Fibroblast of lung (primary cell): ENCODE results near the gene CDH4. TPM values are rescaled to one million over a fixed set of nuclear protein-coding genes. Genes with fewer than 3 reads are reported as not detected.

ENCODE experiments used
- DNase-seq, 2 donors: peaks; one replicate each; pipeline versions ENCODE4 v3.0.0 to v3.0.0-alpha.2; 2010; ENCODE audit warnings: low read depth in 2 of 2
- H2AFZ ChIP-seq: 2 replicates; pipeline ENCODE4 v1.5.1; 2012; ENCODE audit warnings: low read length, control low read depth, inconsistent platforms
- H3K27ac ChIP-seq: 2 replicates; pipeline ENCODE4 v1.5.1; 2011; ENCODE audit warnings: low read length, control low read depth; ENCODE audit not compliant: insufficient read depth
- H3K27me3 ChIP-seq: 2 replicates; pipeline ENCODE4 v1.5.1; 2011; ENCODE audit warnings: mild to moderate bottlenecking, low read length; ENCODE audit not compliant: control insufficient read depth, insufficient read depth
- H3K36me3 ChIP-seq: 2 replicates; pipeline ENCODE4 v1.5.1; 2011; ENCODE audit warnings: low read length; ENCODE audit not compliant: control insufficient read depth, insufficient read depth
- H3K4me1 ChIP-seq: 2 replicates; pipeline ENCODE4 v1.5.1; 2011; ENCODE audit warnings: low read length; ENCODE audit not compliant: control insufficient read depth, insufficient read depth; ENCODE audit errors: extremely low read depth
- H3K4me2 ChIP-seq: 2 replicates; pipeline ENCODE4 v1.5.1; 2011; ENCODE audit warnings: low read length, control low read depth; ENCODE audit not compliant: insufficient read depth; ENCODE audit errors: extremely low read depth
- H3K4me3 ChIP-seq, 4 experiments: fragments of 200-600 bp in 1 of 4; sonication (generic) in 1 of 4; replicated peaks in 1 of 4; 2 replicates each; pipeline ENCODE4 v1.5.1; 2011 to 2016; ENCODE audit warnings: low read length in 4 of 4, low read depth in 3 of 4, mild to moderate bottlenecking in 3 of 4, control low read depth in 2 of 4, inconsistent platforms in 1 of 4, mixed read lengths in 1 of 4; ENCODE audit not compliant: insufficient read depth in 1 of 4; ENCODE audit errors: control extremely low read depth in 1 of 4
- H3K79me2 ChIP-seq: 2 replicates; pipeline ENCODE4 v1.5.1; 2012; ENCODE audit warnings: mild to moderate bottlenecking, low read length, inconsistent platforms; ENCODE audit not compliant: control insufficient read depth, insufficient read depth
- H3K9ac ChIP-seq: 2 replicates; pipeline ENCODE4 v1.5.1; 2011; ENCODE audit warnings: mild to moderate bottlenecking, low read length, control low read depth; ENCODE audit not compliant: insufficient read depth
- H3K9me3 ChIP-seq: 2 replicates; pipeline ENCODE4 v1.5.1; 2012; ENCODE audit warnings: low read depth, low read length; ENCODE audit not compliant: control insufficient read depth, insufficient read depth
- H4K20me1 ChIP-seq: 2 replicates; pipeline ENCODE4 v1.5.1; 2011; ENCODE audit warnings: low read length; ENCODE audit not compliant: control insufficient read depth, insufficient read depth; ENCODE audit errors: extremely low read depth
- CTCF ChIP-seq, 2 donors: IDR thresholded peaks in 1 of 2; conservative IDR thresholded peaks in 1 of 2; 1 replicate in 1 of 2; 2 replicates in 1 of 2; pipeline ENCODE4 v1.5.1; 2011 to 2012; ENCODE audit warnings: low read length in 2 of 2, control low read depth in 1 of 2, inconsistent platforms in 1 of 2, low read depth in 1 of 2, mild to moderate bottlenecking in 1 of 2
- EZH2 ChIP-seq: IDR thresholded peaks from 2 replicates; pipeline ENCODE4 v1.5.1; 2012; ENCODE audit warnings: low read length, control low read depth, mild to moderate bottlenecking; ENCODE audit errors: missing control alignments
- polyA plus RNA-seq, 2 donors: library from polyadenylated mRNA; depleted of rRNA in 1 of 2; stranded (reverse) in 1 of 2; unstranded in 1 of 2; fragments of >200 nt; gene quantifications; 2 replicates each; pipeline ENCODE4 v1.2.1, GENCODE V29; 2011 to 2012; ENCODE audit warnings: missing spikeins in 1 of 2
- total RNA-seq: library from RNA; depleted of rRNA; stranded (reverse); fragments of >200 nt; gene quantifications from 2 replicates; pipeline ENCODE4 v1.2.1, GENCODE V29; 2014

Gene CDH4
- total and polyA plus RNA-seq, 2 donors (not counting 1 experiment from before 2014, with no cell fraction given) = 4.8 to 6.8 TPM

GRCh38 chr20:61875996-61876395, 623.9 kb downstream of the CDH4 start:
- H3K4me2 ChIP-seq = no peak overlapping the region
- TF ChIP-seq EZH2 (no peak), CTCF (conservative IDR thresholded peaks at IDR 0.05 in 1 of 2, IDR thresholded peaks at IDR 0.05 in 1 of 2; ENCODE audit: low read depth in 1 of 2, low read length in 2 of 2) (no peak)
- H3K27ac ChIP-seq = no peak overlapping the region

GRCh38 chr20:61876952-61877728, 625.1 kb downstream of the CDH4 start:
- H3K9ac ChIP-seq = no peak overlapping the region
- TF ChIP-seq EZH2 (no peak), CTCF (conservative IDR thresholded peaks at IDR 0.05 in 1 of 2, IDR thresholded peaks at IDR 0.05 in 1 of 2; ENCODE audit: low read depth in 1 of 2, low read length in 2 of 2) (no peak)

More at GRCh38 chr20:61875996-61876395, 623.9 kb downstream of the CDH4 start:
- Histone ChIP-seq H4K20me1 (no peaks in the 10 kb centered on the region), H2AFZ (no peak overlapping the region), H3K36me3 (no peaks in the 10 kb centered on the region), H3K4me1 (no peaks in the 10 kb centered on the region), H3K4me3 (no peak overlapping the region), H3K27me3 (peaks cover 2% of the 10 kb centered on the region), H3K9me3 (no peaks in the 10 kb centered on the region), H3K9ac (no peak overlapping the region), H3K79me2 (no peaks in the 10 kb centered on the region)
- DNase-seq = no peak

GRCh38 chr20:61877776-61878477, 625.9 kb downstream of the CDH4 start:
- Histone ChIP-seq H3K9ac (no peak overlapping the region), H3K27ac (no peak overlapping the region), H3K4me1 (no peaks in the 10 kb centered on the region), H3K36me3 (no peaks in the 10 kb centered on the region), H4K20me1 (no peaks in the 10 kb centered on the region), H3K9me3 (no peaks in the 10 kb centered on the region), H3K79me2 (no peaks in the 10 kb centered on the region), H3K27me3 (no peaks in the 10 kb centered on the region), H3K4me3 (no peak overlapping the region), H3K4me2 (no peak overlapping the region), H2AFZ (no peak overlapping the region)
- TF ChIP-seq CTCF (conservative IDR thresholded peaks at IDR 0.05 in 1 of 2, IDR thresholded peaks at IDR 0.05 in 1 of 2; ENCODE audit: low read depth in 1 of 2, low read length in 2 of 2) = no peak
- TF ChIP-seq EZH2 = no peak
- DNase-seq = no peak

More at GRCh38 chr20:61876952-61877728, 625.1 kb downstream of the CDH4 start:
- Histone ChIP-seq H4K20me1 (no peaks in the 10 kb centered on the region), H3K4me1 (no peaks in the 10 kb centered on the region), H3K27me3 (no peaks in the 10 kb centered on the region), H3K79me2 (no peaks in the 10 kb centered on the region), H3K36me3 (no peaks in the 10 kb centered on the region), H3K4me2 (no peak overlapping the region), H2AFZ (no peak overlapping the region), H3K9me3 (no peaks in the 10 kb centered on the region), H3K27ac (no peak overlapping the region), H3K4me3 (no peak overlapping the region)
- DNase-seq = no peak
